ENCODE results near the gene GID8. TPM values are rescaled to one million over a fixed set of nuclear protein-coding genes. Genes with fewer than 3 reads are reported as not detected.

The GID8 gene
- polyA plus RNA-seq, 2 of the 4 experiments (the other 2 are of a cell fraction) = 19.2 to 24.5 TPM

- DNase-seq (ENCODE audit: low read depth in 1 of 2, low spot score in 1 of 2) = no peak
- no peak for ATAC-seq
- Histone ChIP-seq H3K4me3 (no peak overlapping the region), H3K4me1 (no peaks in the 10 kb centered on the region), H3K9me3 (no peaks in the 10 kb centered on the region), H3K27ac (no peak overlapping the region), H3K4me2 (no peak overlapping the region)
- no peak for FAIRE-seq
- WGBS (ENCODE audit: missing lambda C conversion rate) = 81% methylated on average over 15 of the region's 15 CpGs
- ChIA-PET POLR2A (no interaction called here), CTCF (interaction anchor here (0.8 to 12.2 kb wide), 10 partner anchors 9 to 118 kb away, joined by 3 to 123 read pairs (median 4); no protein-coding TSS in a partner anchor)
- TF ChIP-seq CBX8 (IDR thresholded peaks at IDR 0.05) (no peak), KDM1A (IDR thresholded peaks at IDR 0.05; ENCODE audit: low read depth) (no peak), CTCF (IDR thresholded peaks at IDR 0.05) (no peak), RCOR1 (IDR thresholded peaks at IDR 0.05; ENCODE audit: low read depth, low read length) (no peak), ZC3H11A (IDR thresholded peaks at IDR 0.05) (no peak), SMC3 (IDR thresholded peaks at IDR 0.05) (no peak), PHF8 (IDR thresholded peaks at IDR 0.05; ENCODE audit: borderline replicate concordance, low read depth) (no peak), FOSB (CRISPR knock-in tag; IDR thresholded peaks at IDR 0.05) (no peak), MAX (IDR thresholded peaks at IDR 0.05) (no peak), ELK1 (IDR thresholded peaks at IDR 0.05; ENCODE audit: low read depth, low read length) (no peak), E2F6 (IDR thresholded peaks at IDR 0.05; ENCODE audit: borderline replicate concordance, low read depth) (no peak), CHD4 (IDR thresholded peaks at IDR 0.05; ENCODE audit: borderline replicate concordance) (no peak), HOXB13 (CRISPR knock-in tag; IDR thresholded peaks at IDR 0.05; ENCODE audit: low read depth) (no peak), HOXA7 (CRISPR knock-in tag; IDR thresholded peaks at IDR 0.05) (no peak), POLR2AphosphoS2 (conservative IDR thresholded peaks at IDR 0.05; ENCODE audit: low read length) (no peak), SREBF2 (IDR thresholded peaks at IDR 0.05) (no peak)
Observed at GRCh38 chr20:62891111-62891510, 46.8 kb upstream of the GID8 start.

- no peaks in the 10 kb centered on the region for H3K9me3 ChIP-seq
- H3K4me3 ChIP-seq = no peak overlapping the region
- POLR2A ChIA-PET = no interaction called here
- no peak overlapping the region for H3K4me2 ChIP-seq
- no peak for DNase-seq (ENCODE audit: low read depth in 1 of 2, low spot score in 1 of 2)
- FAIRE-seq = no peak
- CTCF ChIA-PET = interaction anchor here (1.3 to 12.2 kb wide), 9 partner anchors 10 to 116 kb away, joined by 3 to 121 read pairs (median 11); no protein-coding TSS in a partner anchor
- 91% methylated on average over 25 of the region's 25 CpGs for WGBS (ENCODE audit: missing lambda C conversion rate)
- H3K27ac ChIP-seq = no peak overlapping the region
- no peak for ATAC-seq
- TF ChIP-seq BHLHE40 (IDR thresholded peaks at IDR 0.05; ENCODE audit: low read depth, low read length) = no peak
- no peak for TF ChIP-seq CHD2 (IDR thresholded peaks at IDR 0.05; ENCODE audit: low read length, partially characterized antibody)
- TF ChIP-seq CTCF (IDR thresholded peaks at IDR 0.05) = no peak
- no peak for TF ChIP-seq MAX (IDR thresholded peaks at IDR 0.05)
- no peak for TF ChIP-seq HDAC2 (IDR thresholded peaks at IDR 0.05)
- no peak for TF ChIP-seq ZC3H11A (IDR thresholded peaks at IDR 0.05)
- TF ChIP-seq USF2 (IDR thresholded peaks at IDR 0.05) = no peak
- TF ChIP-seq SMC3 (IDR thresholded peaks at IDR 0.05) = no peak
- TF ChIP-seq CBX8 (IDR thresholded peaks at IDR 0.05) = no peak
- TF ChIP-seq ATOH8 (CRISPR knock-in tag; IDR thresholded peaks at IDR 0.05; ENCODE audit: low read depth) = no peak
- no peak for TF ChIP-seq TFCP2L1 (CRISPR knock-in tag; IDR thresholded peaks at IDR 0.05)
- H3K4me1 ChIP-seq = no peaks in the 10 kb centered on the region
Observed at GRCh38 chr20:62892348-62893304, 45.3 kb upstream of the GID8 start.

Data from A549 (cell line).